ENCODE results near the gene SLC39A11.

- TF ChIP-seq POLR2AphosphoS5 (IDR thresholded peaks at IDR 0.05), result no peak
- TF ChIP-seq CTCF (IDR thresholded peaks at IDR 0.05), result no peak
These were observed 392.9 kb downstream of the SLC39A11 start for GRCh38 chr17:72699545-72699944.
